GM12878 (cell line): Measurements from ENCODE around the gene STX7. TPM values are rescaled to one million over a fixed set of nuclear protein-coding genes. Genes with fewer than 3 reads are reported as not detected.

Experiments
- ATAC-seq: fragments of 200-7000 bp; cut with Tn5 transposase; 3 replicates; pipeline ENCODE4 v1.9.1; 2020; ENCODE audit warnings: mild to moderate bottlenecking, moderate library complexity
- BruUV-seq: library from RNA; stranded (reverse); fragments of 400-500 nt; replicated peaks from 2 replicates; lab custom pipeline; 2021; lab: Mats Ljungman, UMichigan
- CTCF ChIA-PET: fragments of 300-600 bp; sonication (Branson Sonifier 250); formaldehyde crosslinking; extraction: SDS; loops from one replicate; lab custom pipeline; 2021; ENCODE audit warnings: inconsistent platforms; lab: Yijun Ruan, JAX
- POLR2A ChIA-PET: fragments of 350-600 bp; formaldehyde crosslinking; extraction: SDS; loops from one replicate; lab custom pipeline; 2021; ENCODE audit warnings: inconsistent platforms; lab: Charles Lee
- RAD21 ChIA-PET: fragments of 300-600 bp; sonication (Branson Sonifier 250); formaldehyde crosslinking; loops from one replicate; lab custom pipeline; 2023; ENCODE audit warnings: antibody characterized with exemption; ENCODE audit not compliant: unreplicated experiment; lab: Charles Lee
- SMC1A ChIA-PET: fragments of 300-600 bp; sonication (Branson Sonifier 250); formaldehyde crosslinking; loops from one replicate; lab custom pipeline; 2023; ENCODE audit not compliant: unreplicated experiment, uncharacterized antibody; lab: Charles Lee
- DNase-seq: peaks from one replicate; pipeline ENCODE4 v3.0.0-alpha.2; 2011; ENCODE audit warnings: low read depth, low spot score
- FAIRE-seq: peaks from 3 replicates; lab custom pipeline; 2011; peaks lifted over from hg19 to GRCh38; lab: Jason Lieb, UNC
- H2AFZ ChIP-seq: 2 replicates; pipeline ENCODE4 v1.6.0; 2011; ENCODE audit warnings: low read depth, low read length, control low read depth; ENCODE audit not compliant: control insufficient read depth
- H3K27ac ChIP-seq: 2 replicates; pipeline ENCODE4 v1.5.1; 2011; ENCODE audit warnings: control low read depth; ENCODE audit not compliant: control insufficient read depth, insufficient read depth
- H3K27me3 ChIP-seq, 2 experiments: replicated peaks in 1 of 2; 2 replicates each; pipeline versions ENCODE4 v1.6.0 to v1.6.1; 2011; ENCODE audit warnings: low read length in 1 of 2; ENCODE audit not compliant: control insufficient read depth in 2 of 2, insufficient read depth in 2 of 2
- H3K36me3 ChIP-seq, 2 experiments: 2 replicates each; pipeline ENCODE4 v1.5.1; 2011; ENCODE audit warnings: low read length in 1 of 2; ENCODE audit not compliant: control insufficient read depth in 2 of 2, insufficient read depth in 2 of 2
- H3K4me1 ChIP-seq: 2 replicates; pipeline ENCODE4 v1.6.1; 2011; ENCODE audit warnings: mild to moderate bottlenecking, low read length, moderate library complexity, mixed read lengths; ENCODE audit not compliant: control insufficient read depth, insufficient read depth
- H3K4me2 ChIP-seq: 2 replicates; pipeline ENCODE4 v1.6.0; 2011; ENCODE audit warnings: control low read depth; ENCODE audit not compliant: control insufficient read depth, insufficient read depth
- H3K4me3 ChIP-seq: fragments of 200-600 bp; sonication (generic); 2 replicates; pipeline ENCODE4 v1.5.1; 2016
- H3K79me2 ChIP-seq: 2 replicates; pipeline ENCODE4 v1.6.0; 2011; ENCODE audit warnings: low read length; ENCODE audit not compliant: control insufficient read depth, insufficient read depth
- H3K9ac ChIP-seq: 2 replicates; pipeline ENCODE4 v1.8.0; 2011; ENCODE audit warnings: low read length, control low read depth, mixed read lengths; ENCODE audit not compliant: control insufficient read depth, insufficient read depth
- H3K9me3 ChIP-seq: replicated peaks from 3 replicates; pipeline ENCODE4 v1.5.1; 2011; ENCODE audit warnings: mild to moderate bottlenecking, low read length; ENCODE audit not compliant: control insufficient read depth, insufficient read depth
- H4K20me1 ChIP-seq: 2 replicates; pipeline ENCODE4 v1.6.0; 2011; ENCODE audit not compliant: control insufficient read depth, insufficient read depth
- BCL11A ChIP-seq: IDR thresholded peaks from 2 replicates; pipeline ENCODE4 v1.6.1; 2011; ENCODE audit warnings: low read depth, low read length
- CBX3 ChIP-seq: fragments of 200-600 bp; sonication (generic); IDR thresholded peaks from 2 replicates; pipeline ENCODE4 v1.6.1; 2016; ENCODE audit warnings: low read depth, borderline replicate concordance
- FOXK2 ChIP-seq: fragments of 450-650 bp; IDR thresholded peaks from 2 replicates; pipeline ENCODE4 v1.6.1; 2017; ENCODE audit warnings: mild to moderate bottlenecking, moderate library complexity
- GATAD2B ChIP-seq: fragments of 450-650 bp; conservative IDR thresholded peaks from 2 replicates; pipeline ENCODE4 v1.6.1; 2017; ENCODE audit warnings: low read depth, mild to moderate bottlenecking, moderate library complexity
- KDM1A ChIP-seq: fragments of 200-600 bp; sonication (generic); IDR thresholded peaks from 2 replicates; pipeline ENCODE4 v1.6.1; 2016; ENCODE audit warnings: borderline replicate concordance
- MEF2B ChIP-seq: fragments of 450-650 bp; IDR thresholded peaks from 2 replicates; pipeline ENCODE4 v1.6.1; 2018; ENCODE audit warnings: mild to moderate bottlenecking, moderate library complexity; ENCODE audit not compliant: partially characterized antibody, poor library complexity, severe bottlenecking
- MYC ChIP-seq: IDR thresholded peaks from 2 replicates; pipeline ENCODE4 v1.6.1; 2011; ENCODE audit warnings: mild to moderate bottlenecking, low read length, moderate library complexity, inconsistent platforms; ENCODE audit not compliant: insufficient read depth, insufficient replicate concordance, insufficient read length, severe bottlenecking
- NFYA ChIP-seq: IDR thresholded peaks from 2 replicates; pipeline ENCODE4 v1.6.1; 2011; ENCODE audit warnings: low read depth, mild to moderate bottlenecking, low read length, improper control_type of control experiment, borderline replicate concordance
- REST ChIP-seq: IDR thresholded peaks from 2 replicates; pipeline ENCODE4 v1.6.1; 2012; ENCODE audit warnings: mild to moderate bottlenecking, low read depth, low read length
- SIX5 ChIP-seq: IDR thresholded peaks from 2 replicates; pipeline ENCODE4 v1.6.1; 2011; ENCODE audit warnings: mild to moderate bottlenecking, low read depth, low read length, moderate library complexity; ENCODE audit not compliant: severe bottlenecking
- SMAD5 ChIP-seq: IDR thresholded peaks from 2 replicates; pipeline ENCODE4 v1.6.1; 2016; ENCODE audit warnings: antibody characterized with exemption, low read depth
- TCF12 ChIP-seq: IDR thresholded peaks from 2 replicates; pipeline ENCODE4 v1.6.1; 2011; ENCODE audit warnings: low read depth, mild to moderate bottlenecking, low read length
- TCF7 ChIP-seq: IDR thresholded peaks from 2 replicates; pipeline ENCODE4 v1.6.1; 2014; ENCODE audit warnings: antibody characterized with exemption, borderline replicate concordance
- WRNIP1 ChIP-seq: IDR thresholded peaks from 2 replicates; pipeline ENCODE4 v1.6.1; 2011; ENCODE audit warnings: low read depth, low read length, improper control_type of control experiment, borderline replicate concordance
- ZNF24 ChIP-seq: fragments of 450-650 bp; IDR thresholded peaks from 2 replicates; pipeline ENCODE4 v1.6.1; 2017; ENCODE audit warnings: antibody characterized with exemption, mild to moderate bottlenecking
- WGBS: methylation state at CpG from one replicate; pipeline ENCODE4 v1.1.6; 2016; ENCODE audit warnings: low lambda C conversion rate; ENCODE audit not compliant: insufficient replicate concordance, insufficient coverage; ENCODE audit errors: missing lambda C conversion rate; 5-methylcytosine and 5-hydroxymethylcytosine counted together
- in situ Hi-C: fragments of 300-500 bp; cut with MboI; formaldehyde crosslinking; loops from 9 replicates; pipeline ENCODE4 v1.14.3; 2018; ENCODE audit warnings: mixed read lengths
- intact Hi-C: fragments of 100-400 bp; cut with micrococcal nuclease; formaldehyde crosslinking; loops from one replicate; pipeline ENCODE4 v1.14.2; 2022; ENCODE audit not compliant: unreplicated experiment
- polyA plus RNA-seq, 11 experiments: library from polyadenylated mRNA; depleted of rRNA in 4 of 11; unstranded in 6 of 11; stranded (reverse) in 5 of 11; fragments of >200 nt; fragmentation: Nextera tagmentation in 4 of 11; fragmentation: Illumina TruSeq in 1 of 11; extraction: Ambion mirVana in 4 of 11; extraction: Trizol in 1 of 11; gene quantifications; 1 replicate in 1 of 11; 2 replicates in 10 of 11; pipeline versions ENCODE4 v1.2.1 to v1.2.3, GENCODE V29; 2011 to 2016; ENCODE audit warnings: inconsistent platforms in 2 of 11, missing spikeins in 2 of 11, low read depth in 1 of 11
- total RNA-seq, 4 experiments: library from RNA; depleted of rRNA in 3 of 4; stranded (reverse); fragments of >200 nt in 3 of 4; fragmentation: Illumina TruSeq in 1 of 4; extraction: Trizol in 1 of 4; gene quantifications; 2 replicates each; pipeline versions ENCODE4 v1.2.1 to v1.2.3, GENCODE V29; 2013 to 2021

The STX7 gene
- total and polyA plus RNA-seq, 10 of the 15 experiments (the other 5 are each of a cell fraction or from before 2014, with no cell fraction given): 26.5 to 75.5 (median 51.3) TPM

- Histone ChIP-seq H3K4me2 (no peak overlapping the region), H3K9me3 (no peaks in the 10 kb centered on the region; the same call in 2 of the 3 replicates), H4K20me1 (no peaks in the 10 kb centered on the region), H3K27me3 (no peaks in the 10 kb centered on the region), H3K36me3 (no peaks in the 10 kb centered on the region), H3K27ac (no peak overlapping the region), H3K9ac (no peak overlapping the region), H3K4me1 (no peaks in the 10 kb centered on the region; the same call in 1 of the 2 replicates), H2AFZ (no peak overlapping the region), H3K79me2 (no peaks in the 10 kb centered on the region), H3K4me3 (no peak overlapping the region)
- 6% methylated on average over 6 of the region's 6 CpGs for WGBS
- CTCF ChIA-PET: no interaction called here
- in situ Hi-C loops: no loop called here
- ATAC-seq (no peak), FAIRE-seq (no peak), DNase-seq (no peak)
- BruUV-seq: no TSS peak
- RAD21 ChIA-PET: no interaction called here
- intact Hi-C loops: no loop called here
- TF ChIP-seq ZNF24 (no peak), KDM1A (no peak), FOXK2 (no peak), BCL11A (no peak), MEF2B (no peak), GATAD2B (no peak)
- POLR2A ChIA-PET: no interaction called here
- SMC1A ChIA-PET: interaction anchor here (1.6 kb wide), 1 partner anchor 9 kb away, joined by 4 read pairs; no protein-coding TSS in a partner anchor
Observed at GRCh38 chr6:132414322-132414721, 98.6 kb downstream of the STX7 start.

- CTCF ChIA-PET: interaction anchor here (0.6 to 1.8 kb wide), 2 partner anchors 67 to 112 kb away, joined by 3 to 7 read pairs; no protein-coding TSS in a partner anchor
- Histone ChIP-seq H3K36me3 (no peaks in the 10 kb centered on the region), H3K27me3 (no peaks in the 10 kb centered on the region), H3K4me1 (no peaks in the 10 kb centered on the region; the same call in 1 of the 2 replicates), H3K9ac (no peak overlapping the region), H3K4me3 (no peak overlapping the region), H3K9me3 (no peaks in the 10 kb centered on the region; the same call in 2 of the 3 replicates), H3K27ac (no peak overlapping the region), H2AFZ (no peak overlapping the region), H4K20me1 (no peaks in the 10 kb centered on the region), H3K79me2 (no peaks in the 10 kb centered on the region), H3K4me2 (no peak overlapping the region)
- SMC1A ChIA-PET: interaction anchor here (1.6 kb wide), 1 partner anchor 9 kb away, joined by 4 read pairs; no protein-coding TSS in a partner anchor
- no peak for ATAC-seq
- BruUV-seq: no TSS peak
- in situ Hi-C loops (no loop called here), intact Hi-C loops (no loop called here)
- RAD21 ChIA-PET: no interaction called here
- no peak for FAIRE-seq
- WGBS: 48% methylated on average over 1 of the region's 1 CpG
- POLR2A ChIA-PET: no interaction called here
- DNase-seq: no peak
- TF ChIP-seq SIX5: no peak
- no peak for TF ChIP-seq TCF12
- no peak for TF ChIP-seq REST
- no peak for TF ChIP-seq TCF7
- no peak for TF ChIP-seq NFYA
- no peak for TF ChIP-seq CBX3
- TF ChIP-seq WRNIP1: no peak
- no peak for TF ChIP-seq MEF2B
- TF ChIP-seq SMAD5: no peak
- no peak for TF ChIP-seq MYC
Observed at GRCh38 chr6:132413499-132413802, 99.5 kb downstream of the STX7 start.
